ENCODE measurements around the gene SPINK14. TPM values are rescaled to one million over a fixed set of nuclear protein-coding genes. Genes with fewer than 3 reads are reported as not detected.

The SPINK14 gene
- total RNA-seq, 2 donors from 2014 or later: not detected

GRCh38 chr5:148205865-148206264 lies 37.5 kb downstream of the SPINK14 start:
- TF ChIP-seq CTCF (IDR thresholded peaks at IDR 0.05): no peak
- intact Hi-C loops (cut with DNase I): no loop called here
- no peak for DNase-seq
- H3K9me3 ChIP-seq: no peaks in the 10 kb centered on the region
- no peak overlapping the region for H3K4me3 ChIP-seq
- no peaks in the 10 kb centered on the region for H3K4me1 ChIP-seq
- H3K27ac ChIP-seq: no peak overlapping the region
- no peaks in the 10 kb centered on the region for H3K27me3 ChIP-seq
- H3K36me3 ChIP-seq: no peaks in the 10 kb centered on the region
- H3K9ac ChIP-seq (ENCODE audit: low read depth in 2 of 2, low read length in 2 of 2): no peak overlapping the region

GRCh38 chr5:148206620-148207019 lies 38.3 kb downstream of the SPINK14 start:
- H3K4me1 ChIP-seq: no peaks in the 10 kb centered on the region
- H3K4me3 ChIP-seq: no peak overlapping the region
- no peak overlapping the region for H3K9ac ChIP-seq (ENCODE audit: low read depth in 2 of 2, low read length in 2 of 2)
- no peak for TF ChIP-seq CTCF (IDR thresholded peaks at IDR 0.05)
- no peak overlapping the region for H3K27ac ChIP-seq
- intact Hi-C loops (cut with DNase I): no loop called here
- no peaks in the 10 kb centered on the region for H3K36me3 ChIP-seq
- no peak for DNase-seq
- H3K9me3 ChIP-seq: no peaks in the 10 kb centered on the region
- no peaks in the 10 kb centered on the region for H3K27me3 ChIP-seq

GRCh38 chr5:148208226-148208625 lies 39.9 kb downstream of the SPINK14 start:
- Histone ChIP-seq H3K36me3 (no peaks in the 10 kb centered on the region), H3K9ac (ENCODE audit: low read depth in 2 of 2, low read length in 2 of 2) (no peak overlapping the region), H3K4me1 (no peaks in the 10 kb centered on the region), H3K4me3 (no peak overlapping the region), H3K27ac (no peak overlapping the region), H3K9me3 (no peaks in the 10 kb centered on the region), H3K27me3 (no peaks in the 10 kb centered on the region)
- intact Hi-C loops (cut with DNase I): no loop called here
- DNase-seq: no peak
- TF ChIP-seq CTCF (IDR thresholded peaks at IDR 0.05): no peak

- Histone ChIP-seq H3K9ac (ENCODE audit: low read depth in 2 of 2, low read length in 2 of 2) (no peak overlapping the region), H3K27ac (no peak overlapping the region), H3K4me1 (no peaks in the 10 kb centered on the region), H3K4me3 (no peak overlapping the region), H3K9me3 (no peaks in the 10 kb centered on the region), H3K27me3 (no peaks in the 10 kb centered on the region), H3K36me3 (no peaks in the 10 kb centered on the region)
- TF ChIP-seq CTCF (IDR thresholded peaks at IDR 0.05): no peak
- no peak for DNase-seq
- intact Hi-C loops (cut with DNase I): no loop called here
Observed at GRCh38 chr5:148209151-148209770, 40.9 kb downstream of the SPINK14 start.

- H3K36me3 ChIP-seq: no peaks in the 10 kb centered on the region
- TF ChIP-seq CTCF (IDR thresholded peaks at IDR 0.05): no peak
- no peaks in the 10 kb centered on the region for H3K27me3 ChIP-seq
- H3K9me3 ChIP-seq: no peaks in the 10 kb centered on the region
- intact Hi-C loops (cut with DNase I): no loop called here
- no peaks in the 10 kb centered on the region for H3K4me1 ChIP-seq
- DNase-seq: no peak
- H3K9ac ChIP-seq (ENCODE audit: low read depth in 2 of 2, low read length in 2 of 2): no peak overlapping the region
- H3K4me3 ChIP-seq: no peak overlapping the region
- no peak overlapping the region for H3K27ac ChIP-seq
Observed at GRCh38 chr5:148214665-148215185, 46.4 kb downstream of the SPINK14 start.

Measured in colonic mucosa (tissue), 4 donors.